GM18867 (cell line): ENCODE data around the gene NPIPB4.
"Not testable (repeated sequence)": the region's sequence is repeated elsewhere in the genome, so short reads cannot be mapped to it uniquely, and the experiment has no call there.

Experiments used
- ATAC-seq: cut with Tn5 transposase; IDR thresholded peaks from one replicate; pipeline ENCODE4 v1.9.1; 2021; ENCODE audit warnings: mild to moderate bottlenecking, moderate library complexity; ENCODE audit not compliant: unreplicated experiment

The NPIPB4 gene

DNA sequence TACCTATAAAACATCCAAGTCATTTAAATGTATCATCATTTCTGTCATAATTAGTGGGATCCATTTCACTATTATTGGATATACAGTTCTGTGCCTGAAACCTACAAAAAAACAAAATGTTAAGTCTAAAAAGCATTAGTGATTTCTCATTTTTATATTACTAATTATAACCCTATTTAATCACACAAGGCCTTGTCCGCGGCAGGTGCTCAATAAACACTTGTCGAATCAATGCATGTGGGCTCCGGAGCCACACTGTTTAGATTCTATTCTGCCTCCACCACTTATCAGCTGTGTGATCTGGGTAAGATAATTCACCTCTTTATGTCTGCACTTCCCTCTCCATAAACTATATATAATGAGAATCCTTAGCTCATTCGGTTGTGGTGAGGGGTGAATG is at the start of gene NPIPB4:
Gene NPIPB4 (minus strand): TSS at position 101 of the 400 bp plus-strand sequence. CDS start 378 bp downstream, outside the sequence.
- ATAC-seq: not testable (repeated sequence)

DNA sequence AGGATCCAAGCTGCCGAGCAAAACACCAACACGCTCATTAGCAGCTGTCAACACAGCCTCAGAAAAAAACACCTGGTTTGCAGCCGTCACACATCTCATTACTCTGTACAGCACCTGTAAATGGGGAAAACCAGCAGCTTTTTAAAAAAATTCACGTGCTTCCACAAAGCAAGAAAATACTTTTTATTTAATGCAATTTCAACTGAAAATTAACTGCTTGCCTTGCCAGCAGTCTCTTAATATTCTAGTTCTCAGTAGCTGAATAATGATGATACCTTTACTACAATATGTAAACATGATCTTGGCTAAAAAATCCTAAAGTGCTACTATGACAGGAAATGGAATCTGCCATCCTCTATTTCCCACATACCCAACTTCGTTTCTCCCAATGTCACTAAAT is 41.4 kb upstream of the NPIPB4 start:
- ATAC-seq: not testable (repeated sequence)

DNA sequence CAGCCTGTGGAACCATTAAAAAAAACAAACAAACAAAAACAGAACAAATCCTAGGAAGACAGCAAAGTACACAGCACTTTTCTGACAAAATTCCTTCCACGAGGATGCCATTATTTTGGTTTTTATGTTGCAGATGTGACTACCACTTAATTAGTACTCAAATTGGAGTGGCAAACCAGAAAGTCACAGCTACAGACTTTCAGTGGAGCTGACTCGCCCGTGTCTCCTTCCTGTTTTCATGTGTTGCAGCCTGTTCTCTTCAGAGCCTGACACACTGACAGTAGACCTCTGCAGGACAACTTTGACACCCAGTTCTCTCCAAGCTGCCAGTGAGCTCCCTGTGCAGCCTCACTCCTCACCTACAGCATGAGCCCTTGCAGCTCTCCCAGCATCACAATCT is 24.4 kb upstream of the NPIPB4 start:
- ATAC-seq: not testable (repeated sequence)

DNA sequence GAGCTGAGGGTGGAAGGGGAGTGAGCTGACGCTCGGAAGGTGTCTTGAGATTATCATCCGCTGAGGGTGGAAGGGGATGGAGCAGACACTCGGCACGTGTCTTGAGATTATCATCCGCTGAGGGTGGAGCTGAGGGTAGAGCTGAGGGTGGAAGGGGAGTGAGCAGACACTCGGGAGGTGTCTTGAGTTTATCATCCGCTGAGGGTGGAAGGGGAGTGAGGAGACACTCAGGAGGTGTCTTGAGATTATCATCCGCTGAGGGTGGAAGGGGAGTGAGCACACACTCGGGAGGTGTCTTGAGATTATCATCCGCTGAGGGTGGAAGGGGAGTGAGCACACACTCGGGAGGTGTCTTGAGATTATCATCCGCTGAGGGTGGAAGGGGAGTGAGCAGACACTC is 20.4 kb downstream of the NPIPB4 start:
- not testable (repeated sequence) for ATAC-seq

DNA sequence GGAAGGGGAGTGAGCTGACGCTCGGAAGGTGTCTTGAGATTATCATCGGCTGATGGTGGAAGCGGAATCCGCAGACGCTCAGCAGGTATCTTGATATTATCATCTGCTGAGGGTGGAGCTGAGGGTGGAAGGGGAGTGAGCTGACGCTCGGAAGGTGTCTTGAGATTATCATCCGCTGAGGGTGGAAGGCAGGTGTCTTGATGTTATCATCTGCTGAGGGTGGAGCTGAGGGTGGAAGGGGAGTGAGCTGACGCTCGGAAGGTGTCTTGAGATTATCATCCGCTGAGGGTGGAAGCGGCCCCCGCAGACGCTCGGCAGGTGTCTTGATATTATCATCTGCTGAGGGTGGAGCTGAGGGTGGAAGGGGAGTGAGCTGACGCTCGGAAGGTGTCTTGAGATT is 21.2 kb downstream of the NPIPB4 start:
- ATAC-seq: not testable (repeated sequence)

DNA sequence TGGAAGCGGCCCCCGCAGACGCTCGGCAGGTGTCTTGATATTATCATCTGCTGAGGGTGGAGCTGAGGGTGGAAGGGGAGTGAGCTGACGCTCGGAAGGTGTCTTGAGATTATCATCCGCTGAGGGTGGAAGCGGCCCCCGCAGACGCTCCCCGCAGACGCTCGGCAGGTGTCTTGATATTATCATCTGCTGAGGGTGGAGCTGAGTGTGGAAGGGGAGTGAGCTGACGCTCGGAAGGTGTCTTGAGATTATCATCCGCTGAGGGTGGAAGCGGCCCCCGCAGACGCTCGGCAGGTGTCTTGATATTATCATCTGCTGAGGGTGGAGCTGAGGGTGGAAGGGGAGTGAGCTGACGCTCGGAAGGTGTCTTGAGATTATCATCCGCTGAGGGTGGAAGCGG is 21.8 kb downstream of the NPIPB4 start:
- ATAC-seq: not testable (repeated sequence)

DNA sequence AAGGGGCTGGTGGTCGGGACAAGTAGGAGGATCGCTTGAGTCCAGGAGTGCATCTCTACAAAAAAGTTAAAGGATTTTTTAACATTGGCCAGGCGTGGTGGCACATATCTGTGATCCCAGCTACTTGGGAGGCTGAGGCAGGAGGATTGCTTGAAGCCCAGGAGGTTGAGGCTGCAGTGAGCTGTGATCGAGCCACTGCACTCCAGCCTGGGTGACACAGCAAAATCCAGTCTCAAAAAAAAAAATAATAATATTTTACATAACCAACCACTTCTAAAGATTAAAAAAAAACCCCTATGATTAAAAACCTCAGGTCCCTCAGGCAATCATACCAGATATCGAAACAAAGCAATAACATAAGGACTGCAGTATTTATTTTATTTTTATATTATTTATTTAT is 23.3 kb downstream of the NPIPB4 start:
- ATAC-seq: not testable (repeated sequence)

DNA sequence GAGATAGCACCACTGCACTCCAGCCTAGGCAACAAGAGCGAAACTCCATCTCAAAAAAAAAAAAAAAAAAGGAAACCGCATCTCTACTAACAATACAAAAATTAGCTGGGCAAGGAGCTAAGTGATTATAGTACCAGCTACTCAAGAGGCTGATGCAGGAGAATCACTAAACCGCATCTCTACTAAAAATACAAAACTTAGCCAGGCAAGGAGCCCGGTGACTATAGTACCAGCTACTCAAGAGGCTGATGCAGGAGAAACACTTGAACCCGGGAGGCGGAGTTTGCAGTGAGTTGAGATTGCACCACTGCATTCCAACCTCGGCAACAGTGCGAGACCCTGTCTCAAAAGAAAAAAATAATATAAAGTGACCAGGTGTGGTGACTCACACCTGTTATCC is 27.6 kb downstream of the NPIPB4 start:
- ATAC-seq: not testable (repeated sequence)

DNA sequence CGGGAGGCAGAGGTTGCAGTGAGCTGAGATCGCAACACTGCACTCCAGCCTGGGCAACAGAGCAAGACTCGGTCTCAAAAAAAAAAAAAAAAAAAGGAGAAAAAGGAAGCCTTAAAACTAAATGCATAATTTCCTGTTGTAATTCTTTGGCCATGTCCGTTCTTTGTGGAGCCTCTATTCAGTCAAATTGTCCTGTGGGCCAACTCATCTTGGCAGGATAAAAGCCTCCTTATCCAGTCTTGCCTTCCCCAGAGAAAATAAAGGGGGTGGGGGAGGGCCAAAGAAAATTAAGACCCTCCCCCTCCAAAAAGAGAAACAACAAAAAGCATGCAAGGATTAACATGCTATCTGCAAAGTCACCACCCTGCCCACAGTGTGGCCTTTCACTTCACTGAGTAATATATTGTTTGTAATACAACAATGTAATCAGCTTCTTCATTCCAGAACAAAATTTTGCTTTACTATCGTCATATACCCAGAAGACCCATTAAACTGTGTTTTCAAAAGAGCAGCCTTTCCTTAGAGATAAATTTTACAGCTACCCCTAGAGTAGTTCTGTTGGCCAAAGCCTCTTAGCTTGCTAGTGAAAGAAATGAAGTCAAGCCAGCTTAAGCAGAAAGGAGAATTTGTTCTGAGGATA is 31.4 kb downstream of the NPIPB4 start:
- not testable (repeated sequence) for ATAC-seq

DNA sequence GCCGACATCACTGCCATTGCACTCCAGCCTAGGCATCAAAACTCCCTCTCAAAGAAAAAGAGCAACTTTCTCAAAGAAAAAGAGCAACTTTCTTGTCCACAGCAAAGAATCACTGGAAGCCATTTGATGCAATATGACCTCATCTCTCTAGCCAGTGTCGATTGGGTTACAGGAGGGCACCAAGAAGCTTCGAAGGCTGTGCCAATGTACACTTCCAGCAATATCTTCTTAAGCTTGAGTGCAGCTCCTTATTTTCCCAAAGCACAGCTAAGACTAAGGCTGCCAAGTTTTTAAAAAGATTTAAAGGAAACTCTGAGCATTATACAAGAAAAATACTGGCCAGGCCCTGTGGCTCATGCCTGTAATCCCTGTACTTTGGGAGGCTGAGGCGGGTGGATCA is 32.0 kb downstream of the NPIPB4 start:
- ATAC-seq: not testable (repeated sequence)

DNA sequence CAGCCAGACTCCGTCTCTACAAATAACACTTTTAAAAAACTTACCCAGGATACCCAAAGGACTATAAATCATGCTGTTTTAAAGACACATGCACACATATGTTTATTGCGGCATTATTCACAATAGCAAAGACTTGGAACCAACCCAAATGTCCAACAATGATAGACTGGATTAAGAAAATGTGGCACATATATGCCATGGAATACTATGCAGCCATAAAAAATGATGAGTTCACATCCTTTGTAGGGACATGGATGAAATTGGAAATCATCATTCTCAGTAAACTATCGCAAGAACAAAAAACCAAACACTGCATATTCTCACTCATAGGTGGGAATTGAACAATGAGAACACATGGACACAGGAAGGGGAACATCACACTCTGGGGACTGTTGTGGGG is 34.3 kb downstream of the NPIPB4 start:
- ATAC-seq: not testable (repeated sequence)

DNA sequence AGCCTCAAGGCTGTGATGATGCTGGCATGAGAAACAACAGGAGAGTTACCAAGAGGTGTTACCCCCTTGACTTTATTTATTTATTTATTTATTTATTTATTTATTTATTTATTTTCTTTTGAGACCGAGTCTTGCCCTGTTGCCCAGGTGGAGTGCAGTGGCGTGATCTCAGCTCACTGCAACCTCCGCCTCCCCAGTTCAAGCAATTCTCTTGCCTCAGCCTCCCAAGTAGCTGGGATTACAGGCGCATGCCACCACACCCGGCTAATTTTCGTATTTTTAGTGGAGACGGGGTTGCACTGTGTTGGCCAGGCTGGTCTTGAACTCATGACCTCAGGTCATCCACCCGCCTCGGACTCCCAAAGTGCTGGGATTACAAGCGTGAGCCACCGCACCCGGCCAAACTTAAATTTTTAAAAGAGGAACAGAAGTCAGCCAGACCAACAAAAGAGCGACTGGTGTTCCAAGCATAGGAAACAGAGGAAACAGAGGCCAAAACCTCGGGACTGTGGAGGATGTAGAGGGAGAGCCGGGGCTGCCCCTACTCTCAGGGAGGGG is 36.6 kb downstream of the NPIPB4 start:
- ATAC-seq: not testable (repeated sequence)

DNA sequence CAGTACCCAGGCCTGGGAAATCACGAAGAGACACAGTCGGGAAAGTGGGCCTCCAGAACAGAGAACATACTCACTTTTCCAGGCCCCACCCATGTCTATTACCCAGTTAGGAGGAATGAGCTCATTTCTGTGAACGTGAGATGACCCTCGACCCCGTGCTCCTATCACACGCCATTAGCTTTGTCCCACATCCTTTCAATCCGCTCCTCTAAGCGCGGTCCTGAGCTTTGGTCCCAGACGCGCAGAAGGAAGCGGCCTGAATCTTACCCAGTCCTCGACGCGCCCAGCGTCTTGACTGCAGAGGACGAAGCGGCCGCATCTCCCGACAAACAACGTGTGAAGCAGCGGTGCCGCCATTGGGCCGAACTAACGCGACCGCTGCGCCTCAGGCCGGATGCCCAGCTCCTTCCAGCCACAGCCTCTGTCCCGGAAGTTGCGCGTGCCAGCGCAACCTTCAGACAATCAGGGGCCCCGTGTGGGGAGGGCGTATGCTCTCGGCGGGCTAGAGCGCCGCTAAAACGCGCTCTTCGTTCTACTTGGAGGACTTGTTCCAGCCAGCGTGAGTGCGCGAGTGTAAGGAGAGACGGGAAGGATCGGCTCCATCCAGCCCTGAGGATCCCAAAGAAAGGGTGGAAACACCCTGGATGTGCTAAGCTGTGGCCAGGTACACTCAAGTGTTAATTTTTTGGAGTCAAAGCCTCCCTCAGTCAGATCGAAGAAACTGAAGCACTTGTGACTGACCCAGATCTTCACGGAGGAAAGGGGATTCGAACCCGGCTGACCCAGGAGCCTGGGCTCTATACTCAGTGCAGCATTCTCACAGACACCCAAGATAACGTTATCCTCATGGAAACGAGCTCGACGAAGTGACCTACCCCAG is 37.3 kb downstream of the NPIPB4 start:
- peak; percentile 96 for ATAC-seq

DNA sequence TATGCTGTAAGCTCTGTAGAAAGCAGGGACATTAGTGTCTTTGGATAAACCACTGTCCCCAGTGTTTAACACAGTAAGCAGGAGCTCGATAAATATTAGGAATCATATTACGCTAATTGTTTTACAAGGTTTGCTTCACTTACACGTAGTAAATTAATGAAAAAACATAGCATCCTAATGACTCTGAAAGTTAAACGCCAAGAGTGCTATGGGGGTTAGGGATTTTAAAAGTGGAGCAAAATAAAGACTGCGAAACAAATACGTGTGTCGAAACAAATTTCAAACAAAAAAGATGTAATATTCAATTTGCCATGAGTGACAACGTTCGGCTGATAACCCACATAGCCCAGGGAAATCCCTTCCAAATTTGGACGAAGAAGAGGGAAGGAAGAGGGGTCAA is 37.9 kb downstream of the NPIPB4 start:
- not testable (repeated sequence) for ATAC-seq

DNA sequence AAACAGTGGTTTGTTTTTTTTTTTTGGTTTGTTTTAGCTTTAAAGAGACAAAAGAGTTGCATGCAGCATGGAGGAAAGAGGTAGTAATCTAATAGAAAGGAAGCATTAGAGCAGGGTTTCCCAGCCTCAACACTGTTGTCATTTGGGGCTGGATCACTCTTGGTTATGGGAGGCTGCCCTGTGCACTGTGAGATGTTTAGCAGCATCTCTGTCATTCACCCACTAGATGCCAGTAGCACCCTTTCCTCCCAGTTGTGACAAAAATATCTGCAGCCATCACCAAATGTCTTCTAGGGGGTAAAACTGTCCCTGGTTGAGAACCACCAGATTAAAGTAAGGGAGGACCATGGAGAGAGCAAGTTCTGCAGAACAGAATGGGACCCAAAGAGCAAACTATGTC is 40.5 kb downstream of the NPIPB4 start:
- ATAC-seq: not testable (repeated sequence)

DNA sequence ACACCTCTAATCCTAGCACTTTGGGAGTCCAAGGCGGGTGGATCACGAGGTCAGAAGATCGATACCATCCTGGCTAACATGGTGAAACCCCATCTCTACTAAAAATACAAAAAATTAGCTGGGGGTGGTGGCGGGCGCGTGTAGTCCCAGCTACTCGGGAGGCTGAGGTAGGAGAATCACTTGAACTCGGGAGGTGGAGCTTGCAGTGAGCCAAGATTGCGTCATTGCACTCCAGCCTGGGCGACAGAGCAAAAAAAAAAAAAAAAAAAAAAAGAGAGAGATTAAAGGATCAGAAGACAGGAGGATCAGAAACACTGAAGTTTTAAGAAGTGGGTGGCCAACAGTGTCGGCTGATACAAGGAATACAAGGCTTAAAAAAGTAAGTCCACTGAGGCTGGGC is 41.9 kb downstream of the NPIPB4 start:
- not testable (repeated sequence) for ATAC-seq

DNA sequence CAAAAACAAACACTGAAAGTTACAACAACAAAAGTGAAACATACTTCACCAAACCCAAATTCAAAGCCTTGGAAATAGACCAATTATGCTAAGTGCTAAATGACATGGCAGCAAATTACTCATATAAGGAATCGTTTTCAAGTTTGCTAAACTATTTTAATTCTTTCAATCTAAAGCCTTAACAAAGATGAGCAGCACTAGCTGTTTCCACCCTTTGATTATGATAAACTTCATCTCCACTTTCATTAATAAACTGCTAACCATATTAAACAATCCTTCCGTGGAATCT is 55.2 kb downstream of the NPIPB4 start:
- ATAC-seq: not testable (repeated sequence)

DNA sequence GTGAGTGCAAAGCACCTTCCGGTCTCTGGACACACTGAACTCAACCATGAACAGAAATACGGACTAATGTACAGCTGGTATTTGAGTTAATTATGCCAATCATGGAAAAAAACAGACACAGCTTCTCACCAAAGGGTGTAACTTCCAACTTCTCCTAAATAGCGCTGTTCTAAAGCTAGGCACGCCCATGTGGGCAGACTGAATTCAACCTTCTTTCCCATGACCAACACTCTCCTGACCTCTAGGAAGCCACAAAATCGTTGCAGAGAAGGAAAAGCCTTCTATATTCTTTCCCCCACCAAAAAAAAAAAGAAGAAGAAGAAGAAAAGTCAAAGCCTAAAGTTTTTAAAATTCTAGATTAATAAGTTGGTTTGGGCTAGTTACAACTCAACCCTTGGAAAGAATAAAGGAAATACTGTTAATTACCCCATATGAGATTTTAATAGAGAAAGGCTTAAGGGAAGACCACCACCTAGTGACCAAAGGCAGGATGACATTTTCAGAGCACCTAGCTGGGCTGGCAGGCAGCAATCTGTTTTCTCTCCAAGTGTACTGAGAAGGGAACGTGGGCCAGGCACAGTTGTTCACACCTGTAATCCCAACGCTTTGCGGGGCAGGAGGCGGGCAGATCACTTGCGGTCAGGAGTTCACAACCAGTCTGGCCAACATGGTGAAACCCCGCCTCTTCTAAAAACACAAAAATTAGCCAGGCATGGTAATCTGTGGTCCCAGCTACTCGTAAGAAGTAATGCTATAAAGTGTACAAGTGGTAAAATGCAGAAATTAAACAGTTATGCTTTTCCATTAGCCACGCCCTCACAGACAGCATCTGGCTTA is 55.8 kb downstream of the NPIPB4 start:
- ATAC-seq: not testable (repeated sequence)

DNA sequence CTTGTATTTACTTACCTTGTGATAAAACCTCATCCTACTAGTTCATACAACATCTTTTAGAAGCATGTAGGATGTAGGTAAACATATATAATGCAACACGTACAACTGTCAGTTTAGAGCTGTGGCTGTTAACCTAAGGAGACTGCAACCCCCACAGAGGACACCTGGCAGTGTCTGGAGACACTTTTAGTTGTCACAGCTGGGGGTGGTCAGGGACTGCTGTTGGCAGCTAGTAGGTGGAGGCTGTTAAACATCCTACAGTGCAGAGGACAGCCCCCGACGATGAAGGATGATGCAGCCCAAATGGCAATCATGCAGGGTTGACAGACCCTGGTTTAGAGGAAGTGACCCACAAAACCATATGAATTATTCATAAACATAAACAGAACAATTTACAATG is 59.0 kb downstream of the NPIPB4 start:
- ATAC-seq: not testable (repeated sequence)

DNA sequence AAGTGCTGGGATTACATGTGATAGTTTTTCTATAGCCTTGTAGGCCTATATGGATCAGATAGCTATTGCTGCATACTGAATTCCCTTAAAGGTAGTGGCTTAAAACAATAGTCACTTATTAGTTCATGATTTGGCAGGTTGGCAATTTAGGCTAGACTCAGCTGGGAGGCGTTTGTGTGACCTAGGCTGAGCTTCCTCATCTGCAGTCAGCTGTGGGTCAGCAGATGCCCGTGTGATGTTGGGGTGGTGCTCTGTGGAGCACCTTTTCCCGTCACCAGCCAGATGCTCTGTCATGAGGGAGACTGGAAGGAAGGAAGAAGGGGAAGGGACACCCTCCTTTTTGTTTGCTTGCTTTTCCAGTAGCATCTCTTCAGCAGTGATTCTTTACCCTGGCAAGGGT is 64.2 kb downstream of the NPIPB4 start:
- not testable (repeated sequence) for ATAC-seq

DNA sequence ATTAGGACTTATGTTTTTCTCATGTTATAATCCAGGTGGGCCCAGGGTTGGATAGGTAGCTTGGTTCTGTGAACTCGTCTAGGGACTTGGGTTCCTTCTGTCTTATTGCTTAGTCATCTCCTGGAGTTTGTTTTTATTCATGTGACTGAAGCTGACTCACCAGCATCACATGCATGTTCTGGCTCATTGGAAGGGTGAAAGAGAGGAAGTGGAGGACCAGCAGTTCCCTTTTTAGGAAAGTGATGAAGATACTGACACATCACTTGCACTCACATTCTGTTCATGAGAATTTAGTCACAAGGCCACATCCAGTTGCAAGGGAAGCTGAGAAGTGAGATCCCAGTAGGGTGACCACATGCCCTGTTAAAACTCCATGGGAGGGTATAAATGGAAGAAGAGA is 67.0 kb downstream of the NPIPB4 start:
- not testable (repeated sequence) for ATAC-seq
